ENCODE data around the gene STX1A.
A peak's percentile ranks its signal among the peaks of the same experiment; 100 is the strongest.

STX1A gene

GRCh38 chr7:73685311-73685710 lies 34.2 kb downstream of the STX1A start:
- TF ChIP-seq OSR1 (CRISPR knock-in tag; IDR thresholded peaks at IDR 0.05) = no peak
- TF ChIP-seq, protein P1, sequence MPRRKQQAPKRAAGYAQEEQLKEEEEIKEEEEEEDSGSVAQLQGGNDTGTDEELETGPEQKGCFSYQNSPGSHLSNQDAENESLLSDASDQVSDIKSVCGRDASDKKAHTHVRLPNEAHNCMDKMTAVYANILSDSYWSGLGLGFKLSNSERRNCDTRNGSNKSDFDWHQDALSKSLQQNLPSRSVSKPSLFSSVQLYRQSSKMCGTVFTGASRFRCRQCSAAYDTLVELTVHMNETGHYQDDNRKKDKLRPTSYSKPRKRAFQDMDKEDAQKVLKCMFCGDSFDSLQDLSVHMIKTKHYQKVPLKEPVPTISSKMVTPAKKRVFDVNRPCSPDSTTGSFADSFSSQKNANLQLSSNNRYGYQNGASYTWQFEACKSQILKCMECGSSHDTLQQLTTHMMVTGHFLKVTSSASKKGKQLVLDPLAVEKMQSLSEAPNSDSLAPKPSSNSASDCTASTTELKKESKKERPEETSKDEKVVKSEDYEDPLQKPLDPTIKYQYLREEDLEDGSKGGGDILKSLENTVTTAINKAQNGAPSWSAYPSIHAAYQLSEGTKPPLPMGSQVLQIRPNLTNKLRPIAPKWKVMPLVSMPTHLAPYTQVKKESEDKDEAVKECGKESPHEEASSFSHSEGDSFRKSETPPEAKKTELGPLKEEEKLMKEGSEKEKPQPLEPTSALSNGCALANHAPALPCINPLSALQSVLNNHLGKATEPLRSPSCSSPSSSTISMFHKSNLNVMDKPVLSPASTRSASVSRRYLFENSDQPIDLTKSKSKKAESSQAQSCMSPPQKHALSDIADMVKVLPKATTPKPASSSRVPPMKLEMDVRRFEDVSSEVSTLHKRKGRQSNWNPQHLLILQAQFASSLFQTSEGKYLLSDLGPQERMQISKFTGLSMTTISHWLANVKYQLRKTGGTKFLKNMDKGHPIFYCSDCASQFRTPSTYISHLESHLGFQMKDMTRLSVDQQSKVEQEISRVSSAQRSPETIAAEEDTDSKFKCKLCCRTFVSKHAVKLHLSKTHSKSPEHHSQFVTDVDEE (CRISPR knock-in tag; IDR thresholded peaks at IDR 0.05) = no peak
- TF ChIP-seq ZFP3 (CRISPR knock-in tag; IDR thresholded peaks at IDR 0.05) = no peak
- no peak for TF ChIP-seq SNAI2 (CRISPR knock-in tag; IDR thresholded peaks at IDR 0.05)
- no peak for TF ChIP-seq PATZ1 (CRISPR knock-in tag; IDR thresholded peaks at IDR 0.05; ENCODE audit: borderline replicate concordance)
- no peak for TF ChIP-seq CREB5 (CRISPR knock-in tag; IDR thresholded peaks at IDR 0.05; ENCODE audit: low read depth)
- no peak for TF ChIP-seq BACH2 (CRISPR knock-in tag; IDR thresholded peaks at IDR 0.05; ENCODE audit: borderline replicate concordance)
- no peak for TF ChIP-seq TOX (CRISPR knock-in tag; IDR thresholded peaks at IDR 0.05; ENCODE audit: borderline replicate concordance)
- no peak for TF ChIP-seq RARB (CRISPR knock-in tag; IDR thresholded peaks at IDR 0.05)
- no peak for TF ChIP-seq TCF4 (CRISPR knock-in tag; IDR thresholded peaks at IDR 0.05; ENCODE audit: borderline replicate concordance)
- no peak for ATAC-seq

- ATAC-seq = peak; percentile 23
- TF ChIP-seq PATZ1 (CRISPR knock-in tag; IDR thresholded peaks at IDR 0.05; ENCODE audit: borderline replicate concordance) = no peak
Observed at GRCh38 chr7:73683788-73684693, 35.4 kb downstream of the STX1A start.

GRCh38 chr7:73683056-73683787 lies 36.2 kb downstream of the STX1A start, which contains the start of the genes BUD23 and DNAJC30:
TSS of gene BUD23 (plus strand) at chr7:73683597. CDS start at chr7:73683626, 29 bp downstream.
TSS of gene DNAJC30 (minus strand) at chr7:73683453. CDS start at chr7:73683423, 30 bp downstream.
- peak; percentile 97 for ATAC-seq
- no peak for TF ChIP-seq ISL1 (CRISPR knock-in tag; IDR thresholded peaks at IDR 0.05)

DNA sequence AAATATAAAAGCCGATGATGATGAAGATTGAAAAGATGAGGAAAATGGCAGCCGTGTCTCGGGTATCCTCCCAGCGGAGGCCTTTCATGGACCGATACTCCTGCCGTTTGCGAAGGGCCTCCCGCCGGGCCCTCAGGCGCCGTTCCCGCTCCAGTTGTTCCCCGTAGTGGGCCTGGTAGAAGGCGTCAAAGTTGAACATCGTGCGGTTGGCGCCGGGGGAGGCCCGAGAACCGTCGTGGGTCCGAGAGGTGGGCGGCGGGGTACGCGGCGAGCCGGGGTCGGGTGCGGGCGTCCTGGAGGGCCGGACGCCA lies 36.8 kb downstream of the STX1A start:
- peak; percentile 6 for ATAC-seq
- TF ChIP-seq OSR1 (CRISPR knock-in tag; IDR thresholded peaks at IDR 0.05) (no peak), PATZ1 (CRISPR knock-in tag; IDR thresholded peaks at IDR 0.05; ENCODE audit: borderline replicate concordance) (no peak), ZC3H10 (CRISPR knock-in tag; IDR thresholded peaks at IDR 0.05) (no peak), ZNF70 (CRISPR knock-in tag; IDR thresholded peaks at IDR 0.05) (no peak), TCF4 (CRISPR knock-in tag; IDR thresholded peaks at IDR 0.05; ENCODE audit: borderline replicate concordance) (no peak), CREB5 (CRISPR knock-in tag; IDR thresholded peaks at IDR 0.05; ENCODE audit: low read depth) (no peak), ZNF565 (CRISPR knock-in tag; conservative IDR thresholded peaks at IDR 0.05; ENCODE audit: low read depth) (no peak), TOX (CRISPR knock-in tag; IDR thresholded peaks at IDR 0.05; ENCODE audit: borderline replicate concordance) (no peak), SNAI2 (CRISPR knock-in tag; IDR thresholded peaks at IDR 0.05) (no peak), PPARA (CRISPR knock-in tag; IDR thresholded peaks at IDR 0.05; ENCODE audit: borderline replicate concordance) (no peak)
- TF ChIP-seq, protein P1 (CRISPR knock-in tag; IDR thresholded peaks at IDR 0.05) = no peak
- TF ChIP-seq, protein P2, sequence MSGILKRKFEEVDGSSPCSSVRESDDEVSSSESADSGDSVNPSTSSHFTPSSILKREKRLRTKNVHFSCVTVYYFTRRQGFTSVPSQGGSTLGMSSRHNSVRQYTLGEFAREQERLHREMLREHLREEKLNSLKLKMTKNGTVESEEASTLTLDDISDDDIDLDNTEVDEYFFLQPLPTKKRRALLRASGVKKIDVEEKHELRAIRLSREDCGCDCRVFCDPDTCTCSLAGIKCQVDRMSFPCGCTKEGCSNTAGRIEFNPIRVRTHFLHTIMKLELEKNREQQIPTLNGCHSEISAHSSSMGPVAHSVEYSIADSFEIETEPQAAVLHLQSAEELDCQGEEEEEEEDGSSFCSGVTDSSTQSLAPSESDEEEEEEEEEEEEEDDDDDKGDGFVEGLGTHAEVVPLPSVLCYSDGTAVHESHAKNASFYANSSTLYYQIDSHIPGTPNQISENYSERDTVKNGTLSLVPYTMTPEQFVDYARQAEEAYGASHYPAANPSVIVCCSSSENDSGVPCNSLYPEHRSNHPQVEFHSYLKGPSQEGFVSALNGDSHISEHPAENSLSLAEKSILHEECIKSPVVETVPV (CRISPR knock-in tag; IDR thresholded peaks at IDR 0.05) = no peak

Measured in SK-N-SH treated with all-trans-retinoic acid at 6 μM for 48 hours (cell line).